Glutamatergic neuron (in vitro differentiated cells): ENCODE data around the gene PPP1R12C. TPM values are rescaled to one million over a fixed set of nuclear protein-coding genes. Genes with fewer than 3 reads are reported as not detected.

Experiments
- DNase-seq: peaks from one replicate; pipeline ENCODE4 v3.0.0; 2022
- H3K27ac Mint-ChIP-seq: one replicate; pipeline ENCODE4 v1.8.0; 2020; ENCODE audit warnings: mild to moderate bottlenecking, mixed read lengths, inconsistent platforms; ENCODE audit not compliant: unreplicated experiment
- H3K27me3 Mint-ChIP-seq: one replicate; pipeline ENCODE4 v1.8.0; 2020; ENCODE audit warnings: mild to moderate bottlenecking, moderate library complexity, mixed read lengths, inconsistent platforms; ENCODE audit not compliant: unreplicated experiment
- H3K36me3 Mint-ChIP-seq: one replicate; pipeline ENCODE4 v1.8.0; 2020; ENCODE audit warnings: mild to moderate bottlenecking, mixed read lengths, inconsistent platforms; ENCODE audit not compliant: unreplicated experiment
- H3K4me1 Mint-ChIP-seq: one replicate; pipeline ENCODE4 v1.8.0; 2020; ENCODE audit warnings: mild to moderate bottlenecking, low read depth, mixed read lengths, inconsistent platforms; ENCODE audit not compliant: unreplicated experiment
- H3K4me3 Mint-ChIP-seq: one replicate; pipeline ENCODE4 v1.8.0; 2020; ENCODE audit warnings: mild to moderate bottlenecking, mixed read lengths, inconsistent platforms; ENCODE audit not compliant: unreplicated experiment
- H3K9me3 Mint-ChIP-seq: one replicate; pipeline ENCODE4 v1.8.0; 2020; ENCODE audit warnings: mild to moderate bottlenecking, moderate library complexity, mixed read lengths, inconsistent platforms; ENCODE audit not compliant: unreplicated experiment
- total RNA-seq: library from RNA; stranded (reverse); fragmentation: NEBNext Ultra II Directional; extraction: Animal tissue kit (Norgen Biotek cat#: 25700); gene quantifications from one replicate; pipeline ENCODE4 v1.2.1, GENCODE V29; 2021; ENCODE audit not compliant: unreplicated experiment
- TF ChIP-seq, protein P1 (sequence below): fragments of 200-600 bp; sonication (generic); IDR thresholded peaks from one replicate; pipeline ENCODE4 v1.5.0; 2021; ENCODE audit not compliant: partially characterized antibody, unreplicated experiment

PPP1R12C gene
- total RNA-seq, 1 donor from 2014 or later = 150 TPM

DNA sequence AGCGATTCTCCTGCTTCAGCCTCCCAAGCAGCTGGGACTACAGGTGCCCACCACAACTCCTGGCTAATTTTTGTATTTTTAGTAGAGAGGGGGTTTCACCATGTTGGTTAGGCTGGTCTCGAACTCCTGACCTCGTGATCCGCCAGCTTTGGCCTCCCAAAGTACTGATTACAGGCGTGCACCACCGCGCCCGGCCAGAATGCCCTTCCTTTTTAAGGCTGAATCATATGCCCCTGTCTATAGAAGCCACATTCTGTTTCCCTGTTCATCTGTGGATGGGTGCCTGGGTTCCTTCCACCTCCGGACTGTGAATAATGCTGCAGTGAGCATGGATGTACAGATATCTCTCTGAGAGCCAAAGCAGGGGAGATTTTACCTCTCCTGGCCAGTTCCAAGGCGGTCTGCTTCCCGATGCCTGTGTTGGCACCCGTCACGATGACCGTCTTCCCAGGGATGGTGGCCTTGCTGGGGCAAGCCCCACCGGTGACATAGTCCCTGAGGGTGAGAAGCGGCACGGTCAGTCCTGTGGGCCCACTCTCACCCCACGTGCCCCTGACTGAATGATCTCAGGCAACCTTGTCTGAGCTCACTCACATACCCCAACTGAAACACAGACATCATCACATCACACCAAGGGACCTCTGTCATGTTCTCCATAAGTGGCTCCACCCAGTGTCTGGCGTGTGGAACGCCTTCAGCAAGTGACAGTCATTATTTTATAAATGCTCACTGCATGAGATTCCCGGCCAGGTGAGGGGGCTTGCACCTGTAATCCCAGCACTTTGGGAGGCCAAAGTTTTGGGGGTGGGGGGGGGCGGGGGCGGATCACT is 58.4 kb downstream of the PPP1R12C start:
- DNase-seq = no peak
- TF ChIP-seq, protein P1, sequence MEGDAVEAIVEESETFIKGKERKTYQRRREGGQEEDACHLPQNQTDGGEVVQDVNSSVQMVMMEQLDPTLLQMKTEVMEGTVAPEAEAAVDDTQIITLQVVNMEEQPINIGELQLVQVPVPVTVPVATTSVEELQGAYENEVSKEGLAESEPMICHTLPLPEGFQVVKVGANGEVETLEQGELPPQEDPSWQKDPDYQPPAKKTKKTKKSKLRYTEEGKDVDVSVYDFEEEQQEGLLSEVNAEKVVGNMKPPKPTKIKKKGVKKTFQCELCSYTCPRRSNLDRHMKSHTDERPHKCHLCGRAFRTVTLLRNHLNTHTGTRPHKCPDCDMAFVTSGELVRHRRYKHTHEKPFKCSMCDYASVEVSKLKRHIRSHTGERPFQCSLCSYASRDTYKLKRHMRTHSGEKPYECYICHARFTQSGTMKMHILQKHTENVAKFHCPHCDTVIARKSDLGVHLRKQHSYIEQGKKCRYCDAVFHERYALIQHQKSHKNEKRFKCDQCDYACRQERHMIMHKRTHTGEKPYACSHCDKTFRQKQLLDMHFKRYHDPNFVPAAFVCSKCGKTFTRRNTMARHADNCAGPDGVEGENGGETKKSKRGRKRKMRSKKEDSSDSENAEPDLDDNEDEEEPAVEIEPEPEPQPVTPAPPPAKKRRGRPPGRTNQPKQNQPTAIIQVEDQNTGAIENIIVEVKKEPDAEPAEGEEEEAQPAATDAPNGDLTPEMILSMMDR = no peak
- Mint-ChIP-seq H3K9me3 (peaks cover 3% of the 10 kb centered on the region), H3K4me1 (no peaks in the 10 kb centered on the region), H3K4me3 (no peak overlapping the region), H3K27me3 (peaks cover 4% of the 10 kb centered on the region), H3K27ac (no peak overlapping the region), H3K36me3 (peaks cover 5% of the 10 kb centered on the region)

DNA sequence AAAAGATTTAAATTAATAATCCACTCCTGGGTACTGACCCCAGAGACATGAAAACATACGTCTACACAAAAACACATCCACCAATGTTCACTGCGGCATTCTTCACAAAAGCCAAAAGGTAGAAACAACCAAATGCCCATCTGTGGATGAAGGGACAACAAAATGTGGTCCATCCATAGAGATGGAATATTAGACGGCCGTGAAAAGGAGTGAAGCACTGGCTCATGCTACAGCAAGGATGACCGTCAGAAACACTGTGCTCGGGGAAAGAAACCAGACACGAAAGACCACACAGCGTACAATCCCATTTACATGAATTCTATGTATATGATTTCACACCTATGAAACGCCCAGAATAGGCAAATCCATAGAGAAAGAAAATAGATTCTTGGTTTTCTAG is 60.6 kb downstream of the PPP1R12C start:
- TF ChIP-seq, protein P1 = no peak
- H3K4me1 Mint-ChIP-seq = no peaks in the 10 kb centered on the region
- peaks cover 1% of the 10 kb centered on the region for H3K9me3 Mint-ChIP-seq
- no peak overlapping the region for H3K4me3 Mint-ChIP-seq
- H3K27me3 Mint-ChIP-seq = peaks cover 2% of the 10 kb centered on the region
- no peak for DNase-seq
- H3K27ac Mint-ChIP-seq = no peak overlapping the region
- H3K36me3 Mint-ChIP-seq = peaks cover 5% of the 10 kb centered on the region

DNA sequence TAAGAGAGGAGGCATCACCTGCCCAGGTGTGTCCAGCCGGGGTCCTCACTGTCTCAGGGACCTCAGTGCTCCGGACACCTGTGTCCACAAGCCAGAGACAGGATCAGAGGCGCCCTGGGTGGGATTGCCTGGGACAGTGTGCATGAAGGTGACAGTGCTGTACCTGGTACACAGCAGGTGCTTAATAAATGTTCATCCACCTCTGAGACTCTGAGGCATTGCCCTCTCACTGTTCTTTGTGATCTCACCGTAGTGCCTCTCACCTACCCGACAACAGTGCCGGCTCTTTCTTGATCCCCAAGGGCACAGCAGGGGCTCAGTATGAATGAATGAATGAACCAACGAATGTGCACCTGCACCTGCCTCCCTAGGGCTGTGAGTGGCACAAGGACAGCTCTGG is 63.7 kb downstream of the PPP1R12C start:
- H3K4me3 Mint-ChIP-seq = no peak overlapping the region
- DNase-seq = no peak
- H3K27me3 Mint-ChIP-seq = no peaks in the 10 kb centered on the region
- peaks cover 2% of the 10 kb centered on the region for H3K9me3 Mint-ChIP-seq
- TF ChIP-seq, protein P1 = no peak
- peaks cover 5% of the 10 kb centered on the region for H3K36me3 Mint-ChIP-seq
- H3K4me1 Mint-ChIP-seq = no peaks in the 10 kb centered on the region
- no peak overlapping the region for H3K27ac Mint-ChIP-seq

DNA sequence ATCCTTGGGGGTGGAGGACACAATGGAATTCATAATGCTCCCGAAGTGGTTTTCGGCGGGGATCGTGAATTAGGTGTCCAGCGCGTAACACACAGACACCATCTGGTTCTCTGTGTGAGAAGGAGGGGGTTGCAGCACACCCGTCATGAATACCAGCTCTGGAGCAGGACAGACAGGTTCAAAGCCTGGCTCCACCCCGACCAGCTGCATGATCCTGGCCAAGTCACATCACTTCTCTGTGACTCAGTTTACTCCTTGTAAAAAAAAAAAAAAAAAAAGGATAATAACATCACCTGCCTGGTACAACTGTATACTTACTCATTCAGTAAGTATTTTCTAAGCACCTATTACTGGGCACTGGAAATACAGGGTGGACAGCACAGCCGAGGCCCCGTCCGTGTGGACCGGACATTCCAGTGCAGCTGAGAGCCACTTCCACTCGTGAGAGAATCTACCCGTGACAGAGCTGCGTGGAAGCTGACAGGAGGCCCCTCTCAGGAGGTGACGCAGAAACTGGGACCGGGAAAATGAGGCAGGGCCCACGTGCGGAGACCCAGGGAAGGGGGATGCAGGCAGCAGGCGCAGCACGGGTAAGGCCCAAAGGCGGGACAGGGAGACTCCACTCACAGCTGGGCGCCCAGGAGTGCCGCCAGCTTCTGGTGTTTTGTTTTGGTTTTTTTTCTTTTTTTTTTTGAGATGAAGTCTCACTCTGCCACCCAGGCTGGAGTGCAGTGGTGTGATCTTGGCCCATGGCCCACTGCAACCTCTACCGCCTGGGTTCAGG is 66.5 kb downstream of the PPP1R12C start:
- Mint-ChIP-seq H3K9me3 (peaks cover 2% of the 10 kb centered on the region), H3K27ac (no peak overlapping the region), H3K4me3 (no peak overlapping the region), H3K36me3 (no peaks in the 10 kb centered on the region), H3K4me1 (no peaks in the 10 kb centered on the region), H3K27me3 (no peaks in the 10 kb centered on the region)
- DNase-seq = no peak
- TF ChIP-seq, protein P1 = no peak

DNA sequence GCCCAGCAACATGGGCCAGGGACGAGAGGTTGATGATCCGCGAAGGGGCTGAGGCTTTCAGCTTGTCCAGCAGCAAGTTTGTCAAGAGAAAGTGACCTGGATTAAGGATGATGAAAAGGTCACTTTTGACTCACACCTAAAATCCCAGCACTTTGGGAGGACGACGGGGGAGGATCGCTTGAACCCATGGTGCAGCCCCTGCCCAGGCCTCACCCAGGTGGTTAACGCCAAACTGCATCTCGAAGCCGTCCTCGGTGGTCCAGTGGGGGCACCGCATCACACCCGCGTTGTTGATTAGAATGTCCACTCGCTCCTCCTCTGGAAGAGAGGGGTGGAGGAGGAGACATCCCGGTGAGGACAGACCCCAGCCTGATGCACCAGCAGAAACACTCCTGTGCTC is 69.0 kb downstream of the PPP1R12C start:
- peaks cover 2% of the 10 kb centered on the region for H3K9me3 Mint-ChIP-seq
- TF ChIP-seq, protein P1 = no peak
- no peak overlapping the region for H3K4me3 Mint-ChIP-seq
- H3K27me3 Mint-ChIP-seq = no peaks in the 10 kb centered on the region
- H3K36me3 Mint-ChIP-seq = no peaks in the 10 kb centered on the region
- no peak overlapping the region for H3K27ac Mint-ChIP-seq
- no peak for DNase-seq
- no peaks in the 10 kb centered on the region for H3K4me1 Mint-ChIP-seq
